Endothelial cell of umbilical vein (primary cell): ENCODE measurements around the gene TFAM. TPM values are rescaled to one million over a fixed set of nuclear protein-coding genes. Genes with fewer than 3 reads are reported as not detected.

Experiments used
- BruUV-seq: library from RNA; stranded (reverse); fragments of 400-500 nt; replicated peaks from 2 replicates; lab custom pipeline; 2021; lab: Mats Ljungman, UMichigan
- CTCF ChIA-PET: fragments of 300-600, 350-600 bp; sonication (Branson Sonifier 250); formaldehyde crosslinking; loops from one replicate; lab custom pipeline; 2021; ENCODE audit warnings: antibody characterized with exemption, inconsistent platforms; lab: Charles Lee
- POLR2A ChIA-PET: fragments of 300-600, 350-600 bp; sonication (Branson Sonifier 250); formaldehyde crosslinking; loops from one replicate; lab custom pipeline; 2021; ENCODE audit warnings: antibody characterized with exemption, inconsistent platforms; lab: Charles Lee
- DNase-seq: peaks from one replicate; pipeline ENCODE4 v3.0.0-alpha.2; 2011; ENCODE audit warnings: low read depth, low spot score
- FAIRE-seq: peaks from 2 replicates; lab custom pipeline; 2011; peaks lifted over from hg19 to GRCh38; lab: Jason Lieb, UNC
- H2AFZ ChIP-seq: 2 replicates; pipeline ENCODE4 v1.6.0; 2012; ENCODE audit warnings: low read depth, low read length, control low read depth, inconsistent platforms
- H3K27ac ChIP-seq: 2 replicates; pipeline ENCODE4 v1.5.1; 2011; ENCODE audit warnings: low read depth, mild to moderate bottlenecking, control low read depth, low read length, moderate library complexity; ENCODE audit not compliant: insufficient read depth
- H3K27me3 ChIP-seq, 2 experiments: 2 replicates each; pipeline versions ENCODE4 v1.6.0 to v1.6.1; 2011; ENCODE audit warnings: low read length in 2 of 2, mixed read lengths in 1 of 2; ENCODE audit not compliant: control insufficient read depth in 2 of 2, insufficient read depth in 2 of 2
- H3K36me3 ChIP-seq, 2 experiments: 2 replicates in 1 of 2; 3 replicates in 1 of 2; pipeline ENCODE4 v1.5.1; 2011; ENCODE audit warnings: low read length in 2 of 2, mild to moderate bottlenecking in 1 of 2, moderate library complexity in 1 of 2; ENCODE audit not compliant: control insufficient read depth in 2 of 2, insufficient read depth in 2 of 2; ENCODE audit errors: extremely low read depth in 1 of 2
- H3K4me1 ChIP-seq: 3 replicates; pipeline ENCODE4 v1.5.1; 2011; ENCODE audit warnings: mild to moderate bottlenecking, low read length; ENCODE audit not compliant: control insufficient read depth, insufficient read depth; ENCODE audit errors: extremely low read depth
- H3K4me2 ChIP-seq: 2 replicates; pipeline ENCODE4 v1.6.1; 2011; ENCODE audit warnings: low read length, control low read depth, mixed read lengths; ENCODE audit not compliant: insufficient read depth
- H3K4me3 ChIP-seq, 3 experiments: fragments of 200-600 bp in 1 of 3; sonication (generic), shearing (Covaris generic) in 1 of 3; replicated peaks in 1 of 3; 2 replicates each; pipeline ENCODE4 v1.5.1; 2011 to 2016; ENCODE audit warnings: control low read depth in 3 of 3, low read length in 3 of 3, mild to moderate bottlenecking in 2 of 3, inconsistent platforms in 1 of 3, low read depth in 1 of 3, moderate library complexity in 1 of 3; ENCODE audit not compliant: insufficient read depth in 1 of 3
- H3K79me2 ChIP-seq: 2 replicates; pipeline ENCODE4 v1.6.0; 2012; ENCODE audit warnings: low read length, inconsistent platforms; ENCODE audit not compliant: control insufficient read depth, insufficient read depth
- H3K9ac ChIP-seq: replicated peaks from 2 replicates; pipeline ENCODE3; 2011; ENCODE audit warnings: low read length, control low read depth; ENCODE audit not compliant: insufficient read depth; ENCODE audit errors: extremely low read depth
- H3K9me1 ChIP-seq: replicated peaks from 3 replicates; pipeline ENCODE4 v1.6.0; 2011; ENCODE audit warnings: mild to moderate bottlenecking, low read length; ENCODE audit not compliant: control insufficient read depth, insufficient read depth; ENCODE audit errors: extremely low read depth
- H3K9me3 ChIP-seq: replicated peaks from 2 replicates; pipeline ENCODE4 v1.5.1; 2012; ENCODE audit warnings: low read length, inconsistent platforms; ENCODE audit not compliant: control insufficient read depth, insufficient read depth
- H4K20me1 ChIP-seq: replicated peaks from 2 replicates; pipeline ENCODE3; 2011; ENCODE audit warnings: mild to moderate bottlenecking, low read length; ENCODE audit not compliant: control insufficient read depth, insufficient read depth; ENCODE audit errors: extremely low read depth
- CTCF ChIP-seq, 2 donors: IDR thresholded peaks; 1 replicate in 1 of 2; 2 replicates in 1 of 2; pipeline ENCODE4 v1.5.1; 2011; ENCODE audit warnings: low read length in 2 of 2, mild to moderate bottlenecking in 2 of 2, moderate library complexity in 2 of 2, control low read depth in 1 of 2, inconsistent platforms in 1 of 2, low read depth in 1 of 2; ENCODE audit not compliant: insufficient read depth in 1 of 2; ENCODE audit errors: extremely low read depth in 1 of 2
- EZH2 ChIP-seq: IDR thresholded peaks from 2 replicates; pipeline ENCODE4 v1.6.1; 2012; ENCODE audit warnings: borderline replicate concordance, low read depth, mild to moderate bottlenecking, moderate library complexity, low read length, inconsistent platforms; ENCODE audit not compliant: severe bottlenecking
- FOS ChIP-seq: IDR thresholded peaks from 2 replicates; pipeline ENCODE4 v1.6.1; 2011; ENCODE audit warnings: mild to moderate bottlenecking, low read length, moderate library complexity, borderline replicate concordance; ENCODE audit not compliant: insufficient read depth
- GATA2 ChIP-seq: IDR thresholded peaks from 2 replicates; pipeline ENCODE4 v1.7.0; 2011; ENCODE audit warnings: low read depth, mild to moderate bottlenecking, moderate library complexity, mixed read lengths, low read length; ENCODE audit not compliant: insufficient read length, insufficient read depth
- JUN ChIP-seq: IDR thresholded peaks from 2 replicates; pipeline ENCODE4 v1.6.1; 2011; ENCODE audit warnings: borderline replicate concordance, low read depth; ENCODE audit not compliant: insufficient read length, insufficient read depth
- MAX ChIP-seq: IDR thresholded peaks from 2 replicates; pipeline ENCODE4 v1.6.1; 2011; ENCODE audit not compliant: insufficient read depth, insufficient read length
- MYC ChIP-seq: IDR thresholded peaks from one replicate; pipeline ENCODE4 v1.6.1; 2011; ENCODE audit warnings: mild to moderate bottlenecking, low read depth, low read length
- POLR2A ChIP-seq: IDR thresholded peaks from 2 replicates; pipeline ENCODE4 v1.6.1; 2012; ENCODE audit warnings: low read depth, mild to moderate bottlenecking, control low read depth, low read length
- POLR2AphosphoS5 ChIP-seq: IDR thresholded peaks from 2 replicates; pipeline ENCODE4 v1.6.1; 2012; ENCODE audit warnings: low read depth, mild to moderate bottlenecking, control low read depth, low read length, moderate library complexity; ENCODE audit not compliant: insufficient read depth
- dilution Hi-C: fragments of 300-500 bp; cut with MboI; formaldehyde crosslinking; loops from one replicate; pipeline ENCODE4 v1.15.0; 2019; ENCODE audit warnings: low sequenced_read_pairs; ENCODE audit not compliant: extremely low pct_ligation_motif_present
- intact Hi-C: fragments of 100-400 bp; cut with micrococcal nuclease; formaldehyde crosslinking; loops from one replicate; pipeline ENCODE4 v1.10.0; 2022
- polyA plus RNA-seq, 4 experiments: library from polyadenylated mRNA; depleted of rRNA in 3 of 4; stranded (reverse) in 3 of 4; unstranded in 1 of 4; fragments of >200 nt; gene quantifications; 2 replicates each; pipeline versions ENCODE4 v1.2.1 to v1.2.3, GENCODE V29; 2011 to 2012; ENCODE audit warnings: missing spikeins in 1 of 4
- total RNA-seq: library from RNA; stranded (reverse); gene quantifications from 2 replicates; pipeline ENCODE4 v1.2.3, GENCODE V29; 2021

Gene TFAM
- total and polyA plus RNA-seq, 2 donors (not counting 3 experiments of a cell fraction or from before 2014, with no cell fraction given): 21.3 to 45.1 TPM

- no peak for DNase-seq
- ChIA-PET POLR2A (no interaction called here), CTCF (interaction anchor here (2.9 kb wide), 2 partner anchors 9 to 93 kb away, joined by 12 to 23 read pairs; partner anchors contain the start of gene TFAM)
- peaks cover 3 to 19% of the 10 kb centered on the region in 2 experiments for H3K36me3 ChIP-seq
- H3K79me2 ChIP-seq: peaks cover 13% of the 10 kb centered on the region
- no TSS peak for BruUV-seq
- no peak overlapping the region for H3K4me2 ChIP-seq
- no peak overlapping the region for H3K4me3 ChIP-seq
- no peaks in the 10 kb centered on the region for H3K27me3 ChIP-seq
- H3K27ac ChIP-seq: no peak overlapping the region
- no peaks in the 10 kb centered on the region for H3K4me1 ChIP-seq
- intact Hi-C loops: no loop called here
- H4K20me1 ChIP-seq: no peaks in the 10 kb centered on the region
- FAIRE-seq: no peak
- dilution Hi-C loops: no loop called here
- no peak overlapping the region for H3K9ac ChIP-seq
- TF ChIP-seq POLR2A: no peak
- TF ChIP-seq FOS: no peak
- TF ChIP-seq CTCF (IDR thresholded peaks at IDR 0.05; ENCODE audit: extremely low read depth in 1 of 2, insufficient read depth in 1 of 2, low read depth in 1 of 2, low read length in 2 of 2): no peak
- TF ChIP-seq MYC: no peak
- no peak for TF ChIP-seq GATA2
- TF ChIP-seq POLR2AphosphoS5: no peak
- TF ChIP-seq EZH2: no peak
- TF ChIP-seq MAX: no peak
- TF ChIP-seq JUN: no peak
- H3K9me3 ChIP-seq: no peaks in the 10 kb centered on the region
- no peaks in the 10 kb centered on the region for H3K9me1 ChIP-seq
- H2AFZ ChIP-seq: no peak overlapping the region
Measured at GRCh38 chr10:58394471-58394870, 9.3 kb downstream of the TFAM start.
